Esophagus muscularis mucosa (tissue), 4 donors: ENCODE measurements around the gene PPTC7.

ENCODE experiments used
- CTCF ChIP-seq, 3 experiments: fragments of 200-600 bp in 2 of 3; fragments of 450-650 bp in 1 of 3; sonication (generic) in 2 of 3; IDR thresholded peaks; one replicate each; pipeline ENCODE4 v1.5.1; 2017 to 2019; ENCODE audit warnings: antibody characterized with exemption in 3 of 3, mild to moderate bottlenecking in 2 of 3, moderate library complexity in 1 of 3
- EP300 ChIP-seq: sonication (generic); formaldehyde crosslinking; IDR thresholded peaks from one replicate; pipeline ENCODE4 v1.6.1; 2017; ENCODE audit warnings: antibody characterized with exemption
- POLR2A ChIP-seq: fragments of 450-650 bp; IDR thresholded peaks from one replicate; pipeline ENCODE4 v1.6.1; 2017; ENCODE audit warnings: antibody characterized with exemption, moderate library complexity, mild to moderate bottlenecking, low read depth

- no peak for TF ChIP-seq POLR2A
- no peak for TF ChIP-seq CTCF (IDR thresholded peaks at IDR 0.05)
- TF ChIP-seq EP300: peak; percentile 46
These were observed 2.2 kb upstream of the PPTC7 start for GRCh38 chr12:110585231-110585799.
